Measurements from ENCODE around the gene ATF5. TPM values are rescaled to one million over a fixed set of nuclear protein-coding genes. Genes with fewer than 3 reads are reported as not detected.

ATF5 gene
- total and polyA plus RNA-seq, 10 of the 15 experiments (the other 5 are each of a cell fraction or from before 2014, with no cell fraction given), result 9.1 to 133 (median 24.0) TPM

- TF ChIP-seq HSF1 (IDR thresholded peaks at IDR 0.05; ENCODE audit: low read depth, low read length) (no peak), E2F4 (IDR thresholded peaks at IDR 0.05; ENCODE audit: low read depth, low read length) (no peak), YY1 (IDR thresholded peaks at IDR 0.05; ENCODE audit: low read depth, low read length) (peak; percentile 80), REST (IDR thresholded peaks at IDR 0.05; ENCODE audit: low read depth, low read length) (no peak), JUNB (IDR thresholded peaks at IDR 0.05) (no peak), IKZF1 (conservative IDR thresholded peaks at IDR 0.05) (peak; percentile 43; the same call in 1 of the 2 replicates), NBN (IDR thresholded peaks at IDR 0.05) (0 out of 2 replicates have a peak, but pooled peaks have one; percentile 25), TCF7 (IDR thresholded peaks at IDR 0.05; ENCODE audit: borderline replicate concordance) (no peak), TCF3 (IDR thresholded peaks at IDR 0.05; ENCODE audit: borderline replicate concordance, insufficient read depth, low read depth, low read length) (no peak), BACH1 (IDR thresholded peaks at IDR 0.05; ENCODE audit: borderline replicate concordance) (no peak), NR2C1 (IDR thresholded peaks at IDR 0.05) (no peak), CBX5 (IDR thresholded peaks at IDR 0.05; ENCODE audit: low read depth) (no peak)
Observed at GRCh38 chr19:49937750-49938381, 8.9 kb downstream of the ATF5 start (continued).
